PC-3 (cell line): ENCODE data around the gene GABARAPL2. TPM values are rescaled to one million over a fixed set of nuclear protein-coding genes. Genes with fewer than 3 reads are reported as not detected.
"Not testable (repeated sequence)": the region's sequence is repeated elsewhere in the genome, so short reads cannot be mapped to it uniquely, and the experiment has no call there.

Experiments used
- ATAC-seq: fragments of 200-7000 bp; cut with Tn5 transposase; 2 replicates; pipeline ENCODE4 v1.9.1; 2020; ENCODE audit warnings: mild to moderate bottlenecking, moderate library complexity
- BruUV-seq: library from RNA; stranded (reverse); fragments of 400-500 nt; replicated peaks from 2 replicates; lab custom pipeline; 2021; lab: Mats Ljungman, UMichigan
- CTCF ChIA-PET: fragments of 300-600 bp; sonication (Branson Sonifier 250); formaldehyde crosslinking; loops from one replicate; lab custom pipeline; 2022; ENCODE audit warnings: antibody characterized with exemption; lab: Charles Lee
- POLR2A ChIA-PET: fragments of 300-600 bp; sonication (Branson Sonifier 250); formaldehyde crosslinking; loops from one replicate; lab custom pipeline; 2022; ENCODE audit warnings: antibody characterized with exemption; ENCODE audit not compliant: unreplicated experiment; lab: Charles Lee
- DNase-seq: peaks from one replicate; pipeline ENCODE4 v3.0.0-alpha.2; 2015
- H2AFZ ChIP-seq: fragments of 300-600 bp; sonication (generic); 2 replicates; pipeline ENCODE4 v1.6.0; 2016; ENCODE audit warnings: antibody characterized with exemption, low read length
- H3F3A ChIP-seq: fragments of 300-600 bp; sonication (generic); one replicate; pipeline ENCODE4 v1.6.0; 2017; ENCODE audit warnings: antibody characterized with exemption, low read length, control low read depth, mild to moderate bottlenecking; ENCODE audit not compliant: unreplicated experiment
- H3K27ac ChIP-seq: fragments of 300-600 bp; sonication (generic); 2 replicates; pipeline ENCODE4 v1.5.1; 2016; ENCODE audit warnings: mild to moderate bottlenecking, low read length
- H3K27me3 ChIP-seq: fragments of 300-600 bp; sonication (generic); 2 replicates; pipeline ENCODE4 v1.6.1; 2016; ENCODE audit warnings: low read length, mixed read lengths
- H3K36me3 ChIP-seq: fragments of 300-600 bp; sonication (generic); 2 replicates; pipeline ENCODE4 v1.6.1; 2016; ENCODE audit warnings: low read depth, mixed run types, low read length, mixed read lengths
- H3K4me1 ChIP-seq: fragments of 300-600 bp; sonication (generic); 2 replicates; pipeline ENCODE4 v1.5.1; 2016; ENCODE audit warnings: low read length; ENCODE audit not compliant: insufficient read depth
- H3K4me2 ChIP-seq: fragments of 300-600 bp; sonication (generic); 2 replicates; pipeline ENCODE4 v1.6.0; 2016; ENCODE audit warnings: low read length
- H3K4me3 ChIP-seq: fragments of 300-600 bp; sonication (generic); 2 replicates; pipeline ENCODE4 v1.5.1; 2016; ENCODE audit warnings: mild to moderate bottlenecking, low read length, mixed read lengths
- H3K79me2 ChIP-seq: fragments of 300-600 bp; sonication (generic); 2 replicates; pipeline ENCODE4 v1.6.1; 2017; ENCODE audit warnings: low read length, mixed read lengths
- H3K9ac ChIP-seq: fragments of 300-600 bp; sonication (generic); 2 replicates; pipeline ENCODE4 v1.6.0; 2016; ENCODE audit warnings: mild to moderate bottlenecking, low read length
- H3K9me2 ChIP-seq: fragments of 300-600 bp; sonication (generic); replicated peaks from 2 replicates; pipeline ENCODE4 v1.6.1; 2016; ENCODE audit warnings: mixed run types, low read length, mixed read lengths
- H3K9me3 ChIP-seq: fragments of 300-600 bp; sonication (generic); 2 replicates; pipeline ENCODE4 v1.6.1; 2016; ENCODE audit warnings: low read length, mixed read lengths
- H4K20me1 ChIP-seq: fragments of 300-600 bp; sonication (generic); 2 replicates; pipeline ENCODE4 v1.6.1; 2016; ENCODE audit warnings: low read length, mixed read lengths
- EZH2 ChIP-seq: fragments of 300-600 bp; sonication (generic); IDR thresholded peaks from one replicate; pipeline ENCODE4 v1.6.1; 2017; ENCODE audit warnings: antibody characterized with exemption, mild to moderate bottlenecking, low read length; ENCODE audit not compliant: unreplicated experiment
- EZH2phosphoT487 ChIP-seq: fragments of 300-600 bp; sonication (generic); IDR thresholded peaks from 2 replicates; pipeline ENCODE4 v1.6.1; 2018; ENCODE audit warnings: mild to moderate bottlenecking, antibody characterized with exemption, low read length, borderline replicate concordance
- intact Hi-C: fragments of 100-400 bp; cut with micrococcal nuclease; formaldehyde crosslinking; loops from 2 replicates; pipeline ENCODE4 v1.9.0; 2023
- total RNA-seq: library from RNA; depleted of rRNA; stranded (reverse); fragments of >200 nt; gene quantifications from 2 replicates; pipeline ENCODE4 v1.2.3, GENCODE V29; 2014
- TF ChIP-seq, protein P1 (sequence below): fragments of 300-600 bp; sonication (generic); conservative IDR thresholded peaks from 2 replicates; pipeline ENCODE4 v1.5.1; 2017; ENCODE audit warnings: antibody characterized with exemption, low read depth, mild to moderate bottlenecking, low read length

The GABARAPL2 gene
- total RNA-seq, 1 experiment from 2014 or later, result 24.7 TPM

DNA sequence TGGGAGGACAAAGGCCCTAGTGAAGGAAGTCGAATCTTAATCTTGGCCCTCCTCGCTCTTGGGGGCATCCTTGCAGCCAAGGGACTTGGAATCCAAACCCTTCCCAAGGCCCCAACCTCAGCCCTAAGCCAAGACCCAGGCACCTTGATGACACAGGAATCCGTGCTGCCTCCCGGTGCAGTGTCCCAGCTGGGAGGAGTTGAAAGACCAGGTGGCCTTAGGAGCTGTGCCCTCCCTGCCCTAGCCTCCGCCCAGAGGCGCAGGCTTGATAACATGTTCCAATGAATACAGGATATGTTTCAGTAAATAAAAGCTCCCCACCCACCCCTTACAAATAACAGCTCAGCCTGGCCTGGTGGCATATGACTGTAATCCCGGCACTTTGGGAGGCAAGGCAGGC lies 30.3 kb upstream of the GABARAPL2 start, which contains the start of gene CHST5:
CHST5 (minus strand) TSS at position 208 of the 400 bp plus-strand sequence. CDS start 5,724 bp downstream, outside the sequence.
- H2AFZ ChIP-seq, result no peak within 1 kb of the TSS
- ChIA-PET CTCF (no interaction called here), POLR2A (no interaction called here)
- DNase-seq (no peak), ATAC-seq (no peak)
- H3K27ac ChIP-seq, result no peak within 1 kb of the TSS
- H3K9ac ChIP-seq, result no peak within 1 kb of the TSS
- no peaks in the 10 kb centered on the region for H3K9me3 ChIP-seq
- no peaks in the 10 kb centered on the region for H3K79me2 ChIP-seq
- H3K4me3 ChIP-seq, result no peak within 1 kb of the TSS
- H3K27me3 ChIP-seq, result no peaks in the 10 kb centered on the region
- no peak within 1 kb of the TSS for H3K4me2 ChIP-seq
- no peaks in the 10 kb centered on the region for H3K36me3 ChIP-seq
- intact Hi-C loops, result no loop called here
- TF ChIP-seq EZH2phosphoT487, result no peak
- no peak for TF ChIP-seq EZH2
- TF ChIP-seq, protein P1, sequence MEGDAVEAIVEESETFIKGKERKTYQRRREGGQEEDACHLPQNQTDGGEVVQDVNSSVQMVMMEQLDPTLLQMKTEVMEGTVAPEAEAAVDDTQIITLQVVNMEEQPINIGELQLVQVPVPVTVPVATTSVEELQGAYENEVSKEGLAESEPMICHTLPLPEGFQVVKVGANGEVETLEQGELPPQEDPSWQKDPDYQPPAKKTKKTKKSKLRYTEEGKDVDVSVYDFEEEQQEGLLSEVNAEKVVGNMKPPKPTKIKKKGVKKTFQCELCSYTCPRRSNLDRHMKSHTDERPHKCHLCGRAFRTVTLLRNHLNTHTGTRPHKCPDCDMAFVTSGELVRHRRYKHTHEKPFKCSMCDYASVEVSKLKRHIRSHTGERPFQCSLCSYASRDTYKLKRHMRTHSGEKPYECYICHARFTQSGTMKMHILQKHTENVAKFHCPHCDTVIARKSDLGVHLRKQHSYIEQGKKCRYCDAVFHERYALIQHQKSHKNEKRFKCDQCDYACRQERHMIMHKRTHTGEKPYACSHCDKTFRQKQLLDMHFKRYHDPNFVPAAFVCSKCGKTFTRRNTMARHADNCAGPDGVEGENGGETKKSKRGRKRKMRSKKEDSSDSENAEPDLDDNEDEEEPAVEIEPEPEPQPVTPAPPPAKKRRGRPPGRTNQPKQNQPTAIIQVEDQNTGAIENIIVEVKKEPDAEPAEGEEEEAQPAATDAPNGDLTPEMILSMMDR, result no peak
- no peaks in the 10 kb centered on the region for H3F3A ChIP-seq
- no peaks in the 10 kb centered on the region for H4K20me1 ChIP-seq
- no TSS peak for BruUV-seq
- H3K9me2 ChIP-seq, result no peaks in the 10 kb centered on the region
- H3K4me1 ChIP-seq, result no peaks in the 10 kb centered on the region

DNA sequence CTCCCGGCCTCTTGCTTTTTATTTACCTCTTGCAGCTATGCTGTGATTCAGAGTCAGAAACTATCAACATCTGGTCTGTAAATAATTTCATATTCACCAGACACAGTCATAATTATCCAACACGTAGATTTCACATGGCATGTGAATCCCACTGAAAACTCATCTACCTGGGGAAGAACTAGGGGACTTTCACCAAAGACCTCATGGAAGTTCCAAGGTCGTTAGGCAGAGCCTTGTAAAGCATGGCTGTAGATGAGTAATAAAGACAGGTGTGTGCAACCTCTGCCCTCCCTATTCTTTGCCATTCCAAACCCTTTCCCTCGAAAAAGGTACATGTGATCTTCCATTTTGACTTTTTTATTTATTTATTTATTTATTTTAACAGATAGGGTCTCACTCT lies 28.4 kb upstream of the GABARAPL2 start:
- Histone ChIP-seq H4K20me1 (no peaks in the 10 kb centered on the region), H3K27me3 (no peaks in the 10 kb centered on the region)
- POLR2A ChIA-PET, result no interaction called here

DNA sequence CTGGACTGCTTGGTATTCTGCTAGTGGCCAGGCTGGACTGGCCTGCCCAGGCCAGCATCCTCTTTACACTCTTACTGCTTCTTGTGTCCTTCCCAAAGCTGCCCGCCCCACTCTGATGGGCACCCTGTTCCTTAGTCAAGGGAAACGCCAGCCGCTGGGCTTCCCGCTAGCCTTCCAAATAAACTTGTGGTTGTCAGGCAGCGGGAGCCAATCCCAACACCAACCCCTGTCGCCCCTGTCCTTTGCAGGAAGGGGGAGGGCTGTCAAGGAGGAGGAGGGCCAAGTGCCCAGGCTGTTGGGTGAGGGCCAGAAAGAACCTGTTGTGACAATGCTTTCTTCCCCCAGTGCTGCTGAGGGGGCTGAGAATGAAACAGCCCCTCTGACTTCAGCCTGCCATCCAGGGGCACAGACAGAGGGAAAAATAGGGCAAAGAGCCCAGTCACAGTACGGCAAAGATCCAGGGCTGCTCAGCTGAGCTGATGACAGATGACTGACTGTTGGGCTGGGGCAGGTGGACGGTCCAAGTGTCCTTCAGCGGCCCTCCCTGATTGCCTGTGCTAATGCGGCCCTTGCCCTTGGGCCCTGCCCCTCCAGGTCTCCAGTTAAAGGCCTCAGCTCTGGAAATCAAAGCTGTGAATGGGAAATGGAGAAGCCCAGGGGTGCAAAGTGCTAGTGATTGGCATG lies 27.2 kb upstream of the GABARAPL2 start:
- H3K27ac ChIP-seq, intact Hi-C loops, H3K9ac ChIP-seq, H3K4me1 ChIP-seq, CTCF ChIA-PET, BruUV-seq, H3K9me3 ChIP-seq, H3K4me2 ChIP-seq, DNase-seq, H3K36me3 ChIP-seq, POLR2A ChIA-PET, H3F3A ChIP-seq, H2AFZ ChIP-seq, H4K20me1 ChIP-seq, H3K79me2 ChIP-seq, H3K9me2 ChIP-seq, H3K4me3 ChIP-seq, H3K27me3 ChIP-seq: not testable (repeated sequence)
- ATAC-seq, result 0 out of 2 replicates have a peak, but pooled peaks have one; percentile 24

More for the DNA sequence above, 28.4 kb upstream of the GABARAPL2 start:
- no peak for TF ChIP-seq EZH2phosphoT487
- TF ChIP-seq EZH2, result no peak
- TF ChIP-seq, protein P1, result no peak
- no TSS peak for BruUV-seq
- intact Hi-C loops, result no loop called here
- no peaks in the 10 kb centered on the region for H3F3A ChIP-seq
- no peaks in the 10 kb centered on the region for H3K36me3 ChIP-seq
- CTCF ChIA-PET, result no interaction called here
- ATAC-seq (no peak), DNase-seq (no peak)
- no peak overlapping the region for H3K9ac ChIP-seq
- no peak overlapping the region for H2AFZ ChIP-seq
- H3K79me2 ChIP-seq, result no peaks in the 10 kb centered on the region
- H3K4me2 ChIP-seq, result no peak overlapping the region
- no peak overlapping the region for H3K4me3 ChIP-seq
- no peaks in the 10 kb centered on the region for H3K9me3 ChIP-seq
- H3K9me2 ChIP-seq, result no peaks in the 10 kb centered on the region
- no peak overlapping the region for H3K27ac ChIP-seq
- H3K4me1 ChIP-seq, result no peaks in the 10 kb centered on the region
